ENCODE results near the gene LYPD3. TPM values are rescaled to one million over a fixed set of nuclear protein-coding genes. Genes with fewer than 3 reads are reported as not detected.
"Not testable (repeated sequence)": the region's sequence is repeated elsewhere in the genome, so short reads cannot be mapped to it uniquely, and the experiment has no call there.

The LYPD3 gene
- total RNA-seq, 6 experiments from 2014 or later, result 0.17 to 0.35 (median 0.22) TPM

DNA sequence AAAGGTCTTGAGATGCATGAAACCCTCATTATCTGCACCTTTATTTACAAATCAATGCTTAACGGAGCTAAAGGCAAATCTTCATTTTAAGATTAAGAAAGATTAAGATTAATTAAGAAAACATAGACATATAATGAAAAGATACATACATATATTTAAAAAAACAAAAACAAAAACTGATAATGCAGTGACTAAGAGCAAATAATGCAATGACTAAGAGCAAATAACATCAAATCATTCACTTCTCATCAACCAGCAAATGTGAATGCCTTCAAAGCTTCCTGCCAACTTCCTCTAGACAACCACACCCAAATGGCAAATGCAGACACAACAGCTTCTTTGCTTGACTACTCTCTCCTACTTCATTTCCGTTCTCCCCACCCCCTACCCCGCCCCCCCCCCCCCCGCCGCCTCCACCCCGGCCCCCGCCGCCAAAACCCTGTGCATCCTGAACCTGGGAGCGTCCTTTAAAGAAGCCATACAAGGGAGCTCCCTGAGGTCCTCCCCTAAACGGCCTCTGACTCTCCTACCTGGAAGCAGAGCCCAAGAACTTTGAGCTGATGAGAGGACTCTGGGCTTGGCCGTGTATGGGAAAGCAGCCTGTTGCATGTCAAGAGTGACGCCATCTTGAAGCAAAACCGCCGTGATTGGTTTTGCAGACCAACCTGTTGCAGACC lies 26.2 kb downstream of the LYPD3 start:
- TF ChIP-seq, protein P1, sequence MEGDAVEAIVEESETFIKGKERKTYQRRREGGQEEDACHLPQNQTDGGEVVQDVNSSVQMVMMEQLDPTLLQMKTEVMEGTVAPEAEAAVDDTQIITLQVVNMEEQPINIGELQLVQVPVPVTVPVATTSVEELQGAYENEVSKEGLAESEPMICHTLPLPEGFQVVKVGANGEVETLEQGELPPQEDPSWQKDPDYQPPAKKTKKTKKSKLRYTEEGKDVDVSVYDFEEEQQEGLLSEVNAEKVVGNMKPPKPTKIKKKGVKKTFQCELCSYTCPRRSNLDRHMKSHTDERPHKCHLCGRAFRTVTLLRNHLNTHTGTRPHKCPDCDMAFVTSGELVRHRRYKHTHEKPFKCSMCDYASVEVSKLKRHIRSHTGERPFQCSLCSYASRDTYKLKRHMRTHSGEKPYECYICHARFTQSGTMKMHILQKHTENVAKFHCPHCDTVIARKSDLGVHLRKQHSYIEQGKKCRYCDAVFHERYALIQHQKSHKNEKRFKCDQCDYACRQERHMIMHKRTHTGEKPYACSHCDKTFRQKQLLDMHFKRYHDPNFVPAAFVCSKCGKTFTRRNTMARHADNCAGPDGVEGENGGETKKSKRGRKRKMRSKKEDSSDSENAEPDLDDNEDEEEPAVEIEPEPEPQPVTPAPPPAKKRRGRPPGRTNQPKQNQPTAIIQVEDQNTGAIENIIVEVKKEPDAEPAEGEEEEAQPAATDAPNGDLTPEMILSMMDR (IDR thresholded peaks at IDR 0.05), result no peak
- Mint-ChIP-seq H3K36me3 (ENCODE audit: low read depth) (no peaks in the 10 kb centered on the region), H3K27me3 (ENCODE audit: insufficient read depth) (peaks cover 12% of the 10 kb centered on the region), H3K9me3 (no peaks in the 10 kb centered on the region), H3K4me3 (no peak overlapping the region), H3K27ac (peak overlapping the region; percentile 83), H3K4me1 (ENCODE audit: low read depth) (peaks cover 21% of the 10 kb centered on the region)
- peak; percentile 4 for DNase-seq

DNA sequence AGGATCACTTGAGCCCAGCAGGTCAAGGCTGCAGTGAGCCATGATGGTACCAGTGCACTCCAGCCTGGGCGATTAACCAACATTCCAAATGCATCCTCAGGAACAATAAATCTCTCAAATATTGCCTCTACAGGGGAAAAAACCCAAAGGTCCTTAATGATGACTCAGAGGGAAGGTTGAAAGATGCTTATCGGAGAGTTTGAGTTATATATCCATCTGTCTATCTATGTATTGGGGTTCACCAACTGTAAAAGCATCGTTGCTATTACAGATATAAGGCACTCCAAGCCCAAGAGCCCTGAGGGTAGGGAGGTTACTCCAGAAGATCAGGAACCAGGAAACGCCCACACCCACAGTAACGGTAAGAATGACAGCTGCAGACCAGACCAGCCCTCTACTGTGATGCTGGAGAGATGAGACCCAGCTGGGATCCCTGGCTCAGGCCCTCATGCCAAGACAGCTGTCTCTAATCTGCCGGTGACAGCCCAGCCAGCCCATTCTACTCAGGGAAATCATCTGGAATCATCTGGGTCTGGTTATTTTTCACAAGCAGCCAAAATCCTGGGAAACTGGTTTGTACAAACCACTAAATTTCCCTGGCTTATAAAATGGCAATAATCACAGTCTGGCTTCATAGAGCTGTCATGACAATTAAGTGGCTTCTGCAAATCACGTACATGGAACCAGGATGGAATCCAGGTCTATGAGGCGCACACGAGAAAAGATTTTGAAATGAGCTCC lies 26.9 kb downstream of the LYPD3 start:
- TF ChIP-seq, protein P1 (IDR thresholded peaks at IDR 0.05), result no peak
- peak; percentile 76 for DNase-seq
- Mint-ChIP-seq H3K27me3 (ENCODE audit: insufficient read depth) (peaks cover 10% of the 10 kb centered on the region), H3K36me3 (ENCODE audit: low read depth) (no peaks in the 10 kb centered on the region), H3K27ac (peak overlapping the region; percentile 83), H3K9me3 (no peaks in the 10 kb centered on the region), H3K4me3 (no peak overlapping the region), H3K4me1 (ENCODE audit: low read depth) (peaks cover 21% of the 10 kb centered on the region)

DNA sequence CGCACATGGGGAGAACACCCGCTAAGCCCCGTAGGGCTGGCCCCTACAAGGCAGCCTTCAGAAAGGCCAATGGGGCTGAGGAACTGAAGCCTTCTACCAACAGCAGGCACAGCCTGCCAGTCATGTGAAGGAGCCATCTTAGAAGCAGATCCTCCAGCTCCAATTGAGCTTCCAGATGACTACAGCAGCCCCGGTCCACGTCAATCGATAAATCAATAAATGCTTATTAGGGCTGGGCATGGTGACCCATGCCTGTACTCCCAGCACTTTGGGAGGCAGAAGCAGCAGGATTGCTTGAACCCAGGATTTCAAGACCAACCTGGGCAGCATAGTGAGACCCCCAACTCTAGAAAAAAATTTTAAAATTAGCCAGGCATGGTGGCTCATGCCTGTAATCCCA lies 27.7 kb downstream of the LYPD3 start:
- Mint-ChIP-seq H3K27ac (no peak overlapping the region), H3K9me3 (no peaks in the 10 kb centered on the region), H3K27me3 (ENCODE audit: insufficient read depth) (peaks cover 7% of the 10 kb centered on the region), H3K36me3 (ENCODE audit: low read depth) (no peaks in the 10 kb centered on the region), H3K4me3 (no peak overlapping the region), H3K4me1 (ENCODE audit: low read depth) (peaks cover 29% of the 10 kb centered on the region)
- no peak for DNase-seq
- TF ChIP-seq, protein P1 (IDR thresholded peaks at IDR 0.05), result no peak

DNA sequence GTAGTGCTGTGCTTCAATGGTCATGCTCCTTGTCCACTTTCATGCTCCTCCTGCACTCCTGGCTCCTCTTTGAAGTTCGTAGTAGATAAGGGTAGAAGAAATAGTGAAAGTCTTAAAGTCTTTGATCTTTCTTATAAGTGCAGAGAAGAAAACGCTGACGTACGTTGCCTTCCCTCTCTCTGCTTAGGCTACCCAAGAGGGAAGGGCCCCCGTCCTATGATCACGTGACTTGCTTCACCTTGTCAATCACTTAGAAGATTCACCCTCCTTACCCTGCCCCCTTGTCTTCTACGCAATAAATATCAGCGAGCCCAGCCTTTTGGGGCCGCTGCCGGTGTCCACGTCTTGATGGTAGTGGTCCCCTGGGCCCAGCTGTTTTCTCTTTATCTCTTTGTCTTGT lies 28.1 kb downstream of the LYPD3 start:
- not testable (repeated sequence) for H3K36me3 Mint-ChIP-seq (ENCODE audit: low read depth); H3K27ac Mint-ChIP-seq; H3K9me3 Mint-ChIP-seq; DNase-seq; H3K4me3 Mint-ChIP-seq; H3K27me3 Mint-ChIP-seq (ENCODE audit: insufficient read depth)
- peaks cover 30% of the 10 kb centered on the region for H3K4me1 Mint-ChIP-seq (ENCODE audit: low read depth)

DNA sequence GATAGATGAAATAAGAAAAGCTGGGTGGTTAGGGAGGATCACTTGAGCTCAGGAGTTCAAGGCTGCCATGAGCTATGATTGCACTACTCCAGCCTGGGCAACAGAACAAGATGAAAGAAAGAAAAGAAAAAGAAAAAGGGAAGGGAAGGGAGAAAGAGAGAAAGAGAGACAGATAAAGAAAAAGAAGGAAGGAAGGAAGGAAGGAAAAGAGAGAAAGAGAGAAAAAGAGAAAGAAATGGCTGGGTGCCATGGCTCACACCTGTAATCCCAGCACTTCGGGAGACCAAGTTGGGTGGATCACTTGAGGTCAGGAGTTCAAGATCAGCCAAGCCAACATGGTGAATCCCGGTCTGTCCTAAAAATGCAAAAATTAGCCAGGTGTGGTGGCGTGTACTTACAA lies 29.6 kb downstream of the LYPD3 start:
- TF ChIP-seq, protein P1 (IDR thresholded peaks at IDR 0.05), result no peak
- Mint-ChIP-seq H3K9me3 (no peaks in the 10 kb centered on the region), H3K4me3 (no peak overlapping the region), H3K27me3 (ENCODE audit: insufficient read depth) (peaks cover 7% of the 10 kb centered on the region), H3K27ac (no peak overlapping the region), H3K36me3 (ENCODE audit: low read depth) (no peaks in the 10 kb centered on the region), H3K4me1 (ENCODE audit: low read depth) (peaks cover 33% of the 10 kb centered on the region)
- no peak for DNase-seq

DNA sequence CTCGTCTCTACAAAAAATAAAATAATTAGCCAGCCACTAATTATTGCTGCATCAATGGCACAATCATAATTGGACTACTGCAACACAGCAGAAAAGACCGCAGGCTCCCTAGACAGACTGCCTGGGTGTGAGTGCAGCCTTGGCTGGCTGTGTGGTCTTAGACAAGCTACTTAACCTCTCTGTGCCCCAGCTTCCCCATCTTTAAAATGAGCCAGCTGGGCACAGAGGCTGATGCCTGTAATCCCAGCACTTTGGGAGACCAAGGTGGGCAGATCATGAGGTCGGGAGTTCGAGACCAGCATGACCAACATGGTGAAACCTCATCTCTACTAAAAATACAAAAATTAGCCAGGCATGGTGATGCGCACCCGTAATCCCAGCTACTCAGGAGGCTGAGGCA lies 31.7 kb downstream of the LYPD3 start:
- no peak overlapping the region for H3K27ac Mint-ChIP-seq
- no peak for DNase-seq
- H3K4me3 Mint-ChIP-seq, result no peak overlapping the region
- H3K4me1 Mint-ChIP-seq (ENCODE audit: low read depth), result peaks cover 32% of the 10 kb centered on the region
- H3K27me3 Mint-ChIP-seq (ENCODE audit: insufficient read depth), result peaks cover 7% of the 10 kb centered on the region
- TF ChIP-seq, protein P1 (IDR thresholded peaks at IDR 0.05), result no peak
- H3K36me3 Mint-ChIP-seq (ENCODE audit: low read depth), result no peaks in the 10 kb centered on the region
- no peaks in the 10 kb centered on the region for H3K9me3 Mint-ChIP-seq

Measured in HFFc6 (cell line).